ENCODE measurements around the gene EHD4.

EHD4 gene

GRCh38 chr15:41903782-41904181 is 68.6 kb downstream of the EHD4 start:
- peak in 1 of 10 donors; percentile 67 for DNase-seq
- intact Hi-C loops (cut with DNase I) = loop anchor here (5.0 kb wide), 1 partner anchor 131 kb away; the partner anchor contains the start of gene MAPKBP1

GRCh38 chr15:41901431-41901830 is 70.9 kb downstream of the EHD4 start:
- intact Hi-C loops (cut with DNase I) = loop anchor here (5.0 kb wide), 1 partner anchor 129 kb away; the partner anchor contains the start of gene MAPKBP1
- DNase-seq = no peak

DNA sequence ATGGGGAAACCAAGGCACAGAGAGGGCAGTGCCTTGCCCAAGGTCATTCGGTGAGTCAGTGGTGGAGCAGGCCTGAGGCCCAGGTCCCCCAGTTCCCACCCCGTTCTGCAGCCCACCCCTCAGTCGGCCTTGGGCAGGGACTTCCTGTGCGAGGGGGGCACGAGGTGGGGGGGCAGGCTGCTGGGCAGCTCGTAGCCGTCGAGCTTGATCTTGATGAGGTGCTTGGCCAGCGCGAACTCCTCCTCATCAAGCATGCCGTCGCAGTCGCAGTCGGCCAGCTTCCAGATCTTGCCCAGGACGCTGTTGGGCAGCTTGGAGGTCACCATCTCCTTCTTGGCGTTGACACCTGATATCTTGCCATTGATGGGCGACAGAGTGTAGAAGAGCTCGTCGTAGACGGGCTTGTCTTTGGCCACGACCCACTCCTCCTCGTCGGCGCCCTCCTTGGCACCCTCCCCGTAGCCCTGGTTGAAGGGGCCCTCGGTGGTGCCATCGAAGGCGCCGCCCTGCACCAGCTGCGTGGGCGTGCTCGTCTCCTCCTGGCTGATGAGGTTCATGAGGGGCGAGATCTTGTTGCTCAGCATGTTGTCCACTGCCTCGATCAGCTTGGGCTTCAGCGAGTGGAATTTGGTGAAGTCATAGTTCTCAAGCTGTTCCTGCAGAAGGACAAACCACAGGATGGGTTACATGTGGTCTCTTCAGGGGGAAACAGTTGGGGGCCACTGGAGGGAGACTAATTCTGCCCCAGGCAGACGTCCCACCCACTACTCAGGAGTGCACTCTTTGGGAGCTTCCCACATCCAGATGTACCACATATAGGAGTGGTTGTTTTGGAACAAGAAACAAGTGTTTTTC is 71.6 kb downstream of the EHD4 start:
- intact Hi-C loops (cut with DNase I) = loop anchor here (5.0 kb wide), 1 partner anchor 128 kb away; the partner anchor contains the start of gene MAPKBP1
- peak in 1 of 10 donors; percentile 35 for DNase-seq

DNA sequence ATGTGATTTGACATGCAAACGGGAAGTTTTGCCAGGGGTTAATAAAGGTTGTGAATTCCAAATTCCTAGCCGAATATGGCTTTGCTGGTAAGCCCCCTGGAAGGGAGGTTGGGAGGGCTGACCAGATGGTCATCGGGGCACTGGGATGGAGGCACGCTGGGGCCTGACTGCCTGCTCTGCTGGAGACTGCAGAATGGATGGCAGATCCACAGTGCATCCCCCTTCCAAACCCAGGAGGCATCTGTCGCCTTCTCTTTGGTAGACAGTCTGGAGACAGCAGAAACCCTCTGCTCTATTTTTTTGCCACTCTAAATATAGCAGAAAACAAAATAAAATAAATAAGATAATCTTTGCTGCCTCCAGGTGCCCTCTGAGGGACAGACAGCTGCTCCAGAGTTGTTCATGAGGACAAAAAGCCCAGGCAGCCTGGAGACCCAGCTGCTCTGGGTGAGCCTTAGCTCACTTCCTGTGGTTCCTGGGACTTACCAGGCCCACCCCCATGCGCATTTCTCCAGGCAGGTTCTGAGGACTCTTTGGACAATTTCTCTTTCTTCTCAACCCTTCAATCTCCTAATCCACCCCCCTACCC is 72.4 kb downstream of the EHD4 start:
- intact Hi-C loops (cut with DNase I) = loop anchor here (5.0 kb wide), 1 partner anchor 128 kb away; the partner anchor contains the start of gene MAPKBP1
- DNase-seq = peak in 1 of 10 donors; percentile 44

- intact Hi-C loops (cut with DNase I) = no loop called here
- DNase-seq = peak in 1 of 10 donors; percentile 33
These were observed 75.0 kb downstream of the EHD4 start for GRCh38 chr15:41897363-41897799.

DNA sequence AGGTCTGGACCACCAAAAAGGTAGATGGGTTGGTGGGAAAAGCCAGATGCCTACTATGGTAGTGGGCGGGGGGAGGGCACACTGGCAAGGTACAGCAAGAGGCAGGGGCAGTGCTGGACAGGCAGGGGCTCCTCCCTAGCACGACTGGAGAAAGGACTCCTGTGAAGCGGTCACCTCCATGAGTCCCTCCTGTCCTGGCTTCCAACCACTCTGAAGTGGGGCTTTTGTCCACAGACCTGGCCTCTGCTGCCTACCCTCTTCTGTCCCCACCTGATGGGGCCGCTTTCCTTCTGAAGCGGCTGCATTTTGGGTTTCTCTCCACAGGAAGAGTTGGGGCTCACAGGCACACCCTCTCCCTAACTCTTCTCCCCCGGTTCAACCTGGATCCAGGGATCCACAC is 75.8 kb downstream of the EHD4 start:
- intact Hi-C loops (cut with DNase I) = no loop called here
- peak in 1 of 10 donors; percentile 22 for DNase-seq

GRCh38 chr15:41895957-41896356 is 76.4 kb downstream of the EHD4 start:
- intact Hi-C loops (cut with DNase I) = no loop called here
- no peak for DNase-seq

- peak in 2 of 10 donors; percentile 59 to 71 for DNase-seq
- intact Hi-C loops (cut with DNase I) = no loop called here
These were observed 76.9 kb downstream of the EHD4 start for GRCh38 chr15:41895491-41895890.

GRCh38 chr15:41894791-41895463 is 77.4 kb downstream of the EHD4 start:
- intact Hi-C loops (cut with DNase I) = no loop called here
- DNase-seq = peak in 6 of 10 donors; percentile 26 to 93 (median 56)

- peak in 2 of 10 donors; percentile 51 to 83 for DNase-seq
- intact Hi-C loops (cut with DNase I) = no loop called here
These were observed 78.0 kb downstream of the EHD4 start for GRCh38 chr15:41894251-41894790.

GRCh38 chr15:41893422-41894250 is 78.7 kb downstream of the EHD4 start, which contains the start of gene SPTBN5:
SPTBN5 (minus strand) TSS chr15:41894053; CDS start chr15:41893497, 556 bp downstream.
- DNase-seq = peak in 2 of 10 donors; percentile 39 to 77
- intact Hi-C loops (cut with DNase I) = no loop called here

GRCh38 chr15:41892621-41893421 is 79.5 kb downstream of the EHD4 start:
- intact Hi-C loops (cut with DNase I) = no loop called here
- DNase-seq = peak in 2 of 10 donors; percentile 74 to 80

DNA sequence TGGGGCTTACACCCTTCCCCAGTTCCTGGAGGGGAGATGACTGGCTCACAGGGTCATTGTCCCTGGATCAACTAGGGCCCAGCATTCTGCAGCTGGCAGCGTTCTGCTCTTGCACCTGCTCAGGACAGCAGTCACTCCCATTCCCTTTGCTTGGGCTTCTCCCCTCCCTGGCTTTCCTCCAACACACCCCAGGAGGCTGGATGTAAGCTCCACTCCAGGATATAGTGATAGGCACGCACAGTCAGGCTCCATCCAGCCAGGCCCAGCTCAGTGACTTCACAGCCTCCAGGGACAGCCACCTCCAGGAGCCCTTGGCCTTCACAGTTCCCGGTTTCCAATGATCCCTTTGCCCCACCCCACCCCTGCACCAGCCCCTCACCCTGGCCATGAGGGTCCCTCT is 80.4 kb downstream of the EHD4 start:
- DNase-seq = peak in 1 of 10 donors; percentile 36
- intact Hi-C loops (cut with DNase I) = no loop called here

- intact Hi-C loops (cut with DNase I) = no loop called here
- DNase-seq = peak in 1 of 10 donors; percentile 2
These were observed 81.1 kb downstream of the EHD4 start for GRCh38 chr15:41891226-41891625.

DNA sequence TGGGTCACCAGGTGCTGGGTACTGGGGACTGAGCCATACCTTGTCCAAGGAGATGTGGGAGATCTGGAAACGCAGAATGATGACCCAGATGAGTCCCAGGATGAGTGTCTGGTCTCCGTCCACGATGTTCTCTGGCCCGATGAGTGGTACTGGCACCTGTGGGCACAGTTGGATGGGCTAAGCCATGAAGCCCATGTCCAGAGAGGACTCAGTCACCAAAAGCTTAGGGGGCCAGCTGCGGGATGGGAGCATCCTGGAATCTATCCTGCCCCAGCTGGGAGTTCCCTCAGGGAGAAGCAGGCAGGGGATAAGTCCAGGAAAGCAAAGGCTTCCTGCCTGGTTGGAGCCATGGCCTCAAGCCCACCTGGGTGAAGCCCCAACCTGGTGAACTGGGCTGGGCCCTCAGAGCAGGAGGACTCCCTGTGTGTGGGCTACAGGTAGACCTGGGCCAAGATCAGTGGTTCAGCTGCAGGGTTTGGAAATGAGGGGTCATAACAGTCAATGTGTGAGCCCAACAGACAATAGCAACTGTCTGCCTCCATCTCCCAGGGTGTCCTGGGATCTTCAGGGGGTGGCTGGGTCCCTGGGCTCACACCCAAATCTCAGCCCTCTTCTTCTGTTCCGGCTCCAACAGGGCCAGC is 82.2 kb downstream of the EHD4 start:
- intact Hi-C loops (cut with DNase I) = no loop called here

DNA sequence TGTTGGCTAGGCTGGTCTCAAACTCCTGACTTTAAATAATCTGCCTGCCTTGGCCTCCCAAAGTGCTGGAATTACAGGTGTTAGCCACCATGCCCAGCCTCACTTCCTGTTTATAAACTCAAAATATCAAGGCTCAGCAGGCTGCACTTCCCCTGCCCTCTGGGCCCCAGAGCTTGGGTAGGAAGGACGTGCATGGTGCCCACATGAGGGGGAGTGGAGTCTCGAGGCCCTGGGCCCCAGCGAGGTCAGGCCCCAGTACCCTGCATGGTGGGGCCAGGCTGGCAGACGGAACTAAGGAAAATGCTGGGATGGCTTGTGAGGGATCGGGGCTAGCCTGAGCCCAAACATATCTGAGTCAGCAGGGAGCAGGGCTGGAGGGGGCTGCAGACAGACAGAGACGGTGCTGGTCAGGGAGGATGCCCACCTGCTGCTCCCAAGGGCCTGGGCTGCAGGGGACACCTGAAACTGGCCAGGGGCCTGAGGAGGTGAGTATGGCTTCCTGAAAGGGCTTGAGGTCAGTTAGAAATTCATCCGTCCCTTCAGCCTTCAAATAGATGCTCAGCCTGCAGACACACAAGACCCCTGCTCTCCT is 83.6 kb downstream of the EHD4 start:
- peak in 1 of 10 donors; percentile 82 for DNase-seq
- intact Hi-C loops (cut with DNase I) = no loop called here

More for the DNA sequence above, 82.2 kb downstream of the EHD4 start:
- DNase-seq = no peak

DNA sequence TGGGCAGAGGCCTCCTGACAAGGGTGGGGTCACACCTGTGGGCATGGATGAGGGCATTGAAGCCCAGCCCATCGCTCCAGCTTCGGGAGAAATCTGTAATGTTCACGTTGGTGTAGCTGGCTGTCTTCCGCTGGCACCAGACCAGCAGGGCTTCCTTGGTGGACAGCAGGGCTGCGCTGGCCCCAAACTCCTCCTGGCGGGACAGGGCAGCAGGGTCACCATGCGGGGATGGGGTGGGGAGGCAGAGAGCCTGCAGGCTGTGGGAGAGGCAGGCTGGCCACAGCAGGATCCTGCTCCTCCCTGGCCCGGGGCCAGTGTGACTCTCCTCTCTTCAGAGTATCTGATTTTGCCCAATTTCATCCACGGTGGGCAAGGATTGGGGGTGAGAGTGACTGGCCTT is 84.5 kb downstream of the EHD4 start:
- peak in 1 of 10 donors; percentile 43 for DNase-seq
- intact Hi-C loops (cut with DNase I) = no loop called here

GRCh38 chr15:41887161-41887560 is 85.2 kb downstream of the EHD4 start:
- peak in 1 of 10 donors; percentile 67 for DNase-seq
- intact Hi-C loops (cut with DNase I) = no loop called here
